ENCODE results near the gene CTDSPL.

The CTDSPL gene

GRCh38 chr3:37980462-37981347, 119.0 kb downstream of the CTDSPL start:
- DNase-seq (ENCODE audit: low read depth, low spot score): no peak
- no peak overlapping the region for H3K27ac ChIP-seq
- TF ChIP-seq POLR2AphosphoS5 (IDR thresholded peaks at IDR 0.05; ENCODE audit: borderline replicate concordance, low read depth, low read length) (no peak), EZH2 (IDR thresholded peaks at IDR 0.05) (no peak), FOXP2 (optimal IDR thresholded peaks at IDR 0.05; ENCODE audit: control extremely low read depth, extremely low read length, insufficient read depth) (no peak)

GRCh38 chr3:37981348-37981664, 119.6 kb downstream of the CTDSPL start:
- no peak overlapping the region for H3K4me3 ChIP-seq
- H3K9ac ChIP-seq (ENCODE audit: insufficient read length): no peak overlapping the region
- TF ChIP-seq EZH2 (IDR thresholded peaks at IDR 0.05): no peak
- no peak for TF ChIP-seq FOXP2 (optimal IDR thresholded peaks at IDR 0.05; ENCODE audit: control extremely low read depth, extremely low read length, insufficient read depth)
- TF ChIP-seq POLR2AphosphoS5 (IDR thresholded peaks at IDR 0.05; ENCODE audit: borderline replicate concordance, low read depth, low read length): no peak
- no peaks in the 10 kb centered on the region for H3K9me3 ChIP-seq (ENCODE audit: low read depth, low read length)
- H3K27ac ChIP-seq: no peak overlapping the region
- H3K36me3 ChIP-seq (ENCODE audit: insufficient read depth, low read length): no peaks in the 10 kb centered on the region; the same call in 1 of the 2 replicates
- DNase-seq (ENCODE audit: low read depth, low spot score): no peak

More at GRCh38 chr3:37980462-37981347, 119.0 kb downstream of the CTDSPL start:
- Histone ChIP-seq H3K36me3 (ENCODE audit: insufficient read depth, low read length) (peaks cover 3% of the 10 kb centered on the region; the same call in 1 of the 2 replicates), H3K9ac (ENCODE audit: insufficient read length) (no peak overlapping the region), H3K9me3 (ENCODE audit: low read depth, low read length) (no peaks in the 10 kb centered on the region), H3K4me3 (no peak overlapping the region)

GRCh38 chr3:37982331-37982730, 120.7 kb downstream of the CTDSPL start:
- Histone ChIP-seq H3K9ac (ENCODE audit: insufficient read length) (no peak overlapping the region), H3K4me3 (no peak overlapping the region), H3K36me3 (ENCODE audit: insufficient read depth, low read length) (no peaks in the 10 kb centered on the region; the same call in 1 of the 2 replicates), H3K9me3 (ENCODE audit: low read depth, low read length) (no peaks in the 10 kb centered on the region), H3K27ac (no peak overlapping the region)
- TF ChIP-seq FOXP2 (optimal IDR thresholded peaks at IDR 0.05; ENCODE audit: control extremely low read depth, extremely low read length, insufficient read depth) (no peak), EZH2 (IDR thresholded peaks at IDR 0.05) (no peak), POLR2AphosphoS5 (IDR thresholded peaks at IDR 0.05; ENCODE audit: borderline replicate concordance, low read depth, low read length) (no peak)
- DNase-seq (ENCODE audit: low read depth, low spot score): no peak

GRCh38 chr3:37984051-37984450, 122.4 kb downstream of the CTDSPL start:
- TF ChIP-seq EZH2 (IDR thresholded peaks at IDR 0.05): no peak
- TF ChIP-seq FOXP2 (optimal IDR thresholded peaks at IDR 0.05; ENCODE audit: control extremely low read depth, extremely low read length, insufficient read depth): no peak
- no peak for TF ChIP-seq POLR2AphosphoS5 (IDR thresholded peaks at IDR 0.05; ENCODE audit: borderline replicate concordance, low read depth, low read length)
- H3K4me3 ChIP-seq: no peak overlapping the region
- H3K9me3 ChIP-seq (ENCODE audit: low read depth, low read length): no peaks in the 10 kb centered on the region
- no peaks in the 10 kb centered on the region; the same call in 1 of the 2 replicates for H3K36me3 ChIP-seq (ENCODE audit: insufficient read depth, low read length)
- H3K9ac ChIP-seq (ENCODE audit: insufficient read length): no peak overlapping the region
- no peak overlapping the region for H3K27ac ChIP-seq
- DNase-seq (ENCODE audit: low read depth, low spot score): no peak

GRCh38 chr3:37984596-37984995, 122.9 kb downstream of the CTDSPL start:
- Histone ChIP-seq H3K27ac (no peak overlapping the region), H3K9me3 (ENCODE audit: low read depth, low read length) (no peaks in the 10 kb centered on the region), H3K9ac (ENCODE audit: insufficient read length) (no peak overlapping the region), H3K4me3 (no peak overlapping the region), H3K36me3 (ENCODE audit: insufficient read depth, low read length) (no peaks in the 10 kb centered on the region; the same call in 1 of the 2 replicates)
- no peak for TF ChIP-seq EZH2 (IDR thresholded peaks at IDR 0.05)
- TF ChIP-seq FOXP2 (optimal IDR thresholded peaks at IDR 0.05; ENCODE audit: control extremely low read depth, extremely low read length, insufficient read depth): no peak
- TF ChIP-seq POLR2AphosphoS5 (IDR thresholded peaks at IDR 0.05; ENCODE audit: borderline replicate concordance, low read depth, low read length): no peak
- no peak for DNase-seq (ENCODE audit: low read depth, low spot score)

GRCh38 chr3:37985637-37986320, 124.1 kb downstream of the CTDSPL start:
- no peak overlapping the region for H3K4me3 ChIP-seq
- H3K27ac ChIP-seq: no peak overlapping the region
- no peaks in the 10 kb centered on the region for H3K9me3 ChIP-seq (ENCODE audit: low read depth, low read length)
- no peaks in the 10 kb centered on the region for H3K36me3 ChIP-seq (ENCODE audit: insufficient read depth, low read length)
- no peak for TF ChIP-seq EZH2 (IDR thresholded peaks at IDR 0.05)
- TF ChIP-seq FOXP2 (optimal IDR thresholded peaks at IDR 0.05; ENCODE audit: control extremely low read depth, extremely low read length, insufficient read depth): no peak
- TF ChIP-seq POLR2AphosphoS5 (IDR thresholded peaks at IDR 0.05; ENCODE audit: borderline replicate concordance, low read depth, low read length): no peak
- DNase-seq (ENCODE audit: low read depth, low spot score): no peak
- no peak overlapping the region for H3K9ac ChIP-seq (ENCODE audit: insufficient read length)

- Histone ChIP-seq H3K9me3 (ENCODE audit: low read depth, low read length) (no peaks in the 10 kb centered on the region), H3K4me3 (no peak overlapping the region), H3K36me3 (ENCODE audit: insufficient read depth, low read length) (no peaks in the 10 kb centered on the region), H3K27ac (no peak overlapping the region), H3K9ac (ENCODE audit: insufficient read length) (no peak overlapping the region)
- no peak for DNase-seq (ENCODE audit: low read depth, low spot score)
- TF ChIP-seq FOXP2 (optimal IDR thresholded peaks at IDR 0.05; ENCODE audit: control extremely low read depth, extremely low read length, insufficient read depth) (no peak), EZH2 (IDR thresholded peaks at IDR 0.05) (no peak), POLR2AphosphoS5 (IDR thresholded peaks at IDR 0.05; ENCODE audit: borderline replicate concordance, low read depth, low read length) (no peak)
Observed at GRCh38 chr3:37986479-37987314, 125.0 kb downstream of the CTDSPL start.

- H3K27ac ChIP-seq: no peak overlapping the region
- DNase-seq (ENCODE audit: low read depth, low spot score): no peak
- no peak for TF ChIP-seq POLR2AphosphoS5 (IDR thresholded peaks at IDR 0.05; ENCODE audit: borderline replicate concordance, low read depth, low read length)
- TF ChIP-seq EZH2 (IDR thresholded peaks at IDR 0.05): no peak
- no peak for TF ChIP-seq FOXP2 (optimal IDR thresholded peaks at IDR 0.05; ENCODE audit: control extremely low read depth, extremely low read length, insufficient read depth)
- no peaks in the 10 kb centered on the region for H3K9me3 ChIP-seq (ENCODE audit: low read depth, low read length)
- H3K4me3 ChIP-seq: no peak overlapping the region
- H3K9ac ChIP-seq (ENCODE audit: insufficient read length): no peak overlapping the region
- H3K36me3 ChIP-seq (ENCODE audit: insufficient read depth, low read length): no peaks in the 10 kb centered on the region
Observed at GRCh38 chr3:37987315-37987697, 125.6 kb downstream of the CTDSPL start.
